ENCODE results near the gene AOC1. TPM values are rescaled to one million over a fixed set of nuclear protein-coding genes. Genes with fewer than 3 reads are reported as not detected.

The AOC1 gene
- total and polyA plus RNA-seq, 7 donors: 1.4 to 155 (median 47.3) TPM; not detected in 3

DNA sequence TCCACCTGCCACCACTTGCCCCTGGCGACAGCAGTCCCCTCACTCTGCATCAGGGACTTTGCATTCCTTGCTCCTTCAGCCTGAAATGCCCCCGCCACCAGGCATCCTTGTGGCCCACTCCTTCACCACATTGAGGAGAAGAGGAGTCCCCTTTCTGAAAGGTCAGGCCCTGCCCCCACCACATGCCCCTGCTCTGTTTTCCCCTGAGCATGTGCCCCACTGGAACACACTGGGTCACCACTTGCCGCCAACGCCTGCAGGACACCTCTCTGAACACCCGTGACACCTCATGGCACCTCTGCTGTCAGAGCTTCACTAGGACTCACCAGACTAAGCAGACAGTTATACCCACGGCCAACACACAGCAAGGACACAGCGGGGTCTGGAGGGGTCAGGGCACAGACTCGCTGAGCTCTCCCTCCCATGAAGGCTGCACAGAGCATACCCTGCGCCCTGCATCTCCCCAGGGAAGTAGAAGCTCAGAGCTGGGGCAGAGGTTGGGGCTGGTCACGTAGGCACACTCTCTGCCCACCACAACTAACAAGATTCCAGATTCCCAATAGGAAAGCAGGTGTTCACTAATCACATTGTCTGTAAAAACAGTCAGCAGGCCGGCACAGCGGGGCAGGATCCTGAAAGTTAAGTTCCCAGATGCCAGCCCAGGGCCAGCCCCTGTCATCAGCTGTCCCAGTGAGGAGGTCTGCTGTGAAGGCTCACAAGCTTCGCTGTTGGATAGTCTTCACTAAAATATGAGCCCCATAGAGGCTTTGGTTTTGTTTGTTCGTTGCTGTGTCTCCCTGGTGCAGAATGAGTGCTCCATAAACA, 5.8 kb upstream of the AOC1 start:
- peak; percentile 37 for DNase-seq
- no peak for TF ChIP-seq CTCF (IDR thresholded peaks at IDR 0.05)
- TF ChIP-seq EP300 (IDR thresholded peaks at IDR 0.05): no peak
- TF ChIP-seq POLR2AphosphoS5 (IDR thresholded peaks at IDR 0.05): no peak
- no peak for TF ChIP-seq POLR2A (IDR thresholded peaks at IDR 0.05)
- intact Hi-C loops (cut with DNase I): no loop called here
- Histone ChIP-seq H3K36me3 (no peaks in the 10 kb centered on the region), H3K4me3 (no peak overlapping the region), H3K27ac (no peak overlapping the region), H3K27me3 (no peaks in the 10 kb centered on the region), H3K9me3 (no peaks in the 10 kb centered on the region), H3K4me1 (peaks cover 0 to 12% (median 0%) of the 10 kb centered on the region in 4 donors)
- 94% methylated on average over 14 of the region's 14 CpGs for WGBS, 2 donors

DNA sequence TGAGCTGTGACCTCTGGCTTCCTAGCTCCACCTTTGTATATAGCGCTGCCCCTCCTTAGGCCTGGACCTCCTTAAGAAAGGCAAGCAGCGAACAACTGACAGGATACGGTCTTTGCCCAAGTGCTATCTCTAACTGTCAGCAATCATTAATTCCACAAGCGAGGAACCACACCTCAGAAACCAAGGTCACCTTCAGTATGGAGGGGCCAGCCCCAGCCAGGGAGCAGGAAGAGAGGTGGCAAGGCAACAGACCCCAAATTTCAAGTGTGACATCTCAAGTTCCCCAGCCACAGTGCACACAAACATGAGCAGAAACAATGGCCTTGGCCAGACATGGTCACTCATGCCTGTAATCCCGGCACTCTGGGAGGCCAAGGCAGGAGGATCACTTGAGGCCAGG, 4.8 kb upstream of the AOC1 start:
- H3K4me1 ChIP-seq: peaks cover 0 to 12% (median 0%) of the 10 kb centered on the region in 4 donors

GRCh38 chr7:150848111-150848510, 4.2 kb upstream of the AOC1 start:
- TF ChIP-seq EP300 (IDR thresholded peaks at IDR 0.05) (no peak), POLR2AphosphoS5 (IDR thresholded peaks at IDR 0.05) (no peak), CTCF (IDR thresholded peaks at IDR 0.05) (no peak), POLR2A (IDR thresholded peaks at IDR 0.05) (no peak)
- Histone ChIP-seq H3K4me1 (peaks cover 0 to 12% (median 0%) of the 10 kb centered on the region in 4 donors), H3K36me3 (no peaks in the 10 kb centered on the region), H3K9me3 (no peaks in the 10 kb centered on the region), H3K27ac (no peak overlapping the region), H3K27me3 (peaks cover 0 to 6% (median 0%) of the 10 kb centered on the region in 3 donors), H3K4me3 (no peak overlapping the region)
- intact Hi-C loops (cut with DNase I): no loop called here
- 93 to 94% methylated on average over 8 of the region's 8 CpGs for WGBS, 2 donors
- DNase-seq: peak; percentile 38

More for the DNA sequence above, 4.8 kb upstream of the AOC1 start:
- no peaks in the 10 kb centered on the region for H3K36me3 ChIP-seq
- no peak overlapping the region for H3K4me3 ChIP-seq
- H3K9me3 ChIP-seq: no peaks in the 10 kb centered on the region
- TF ChIP-seq POLR2A (IDR thresholded peaks at IDR 0.05): no peak
- TF ChIP-seq EP300 (IDR thresholded peaks at IDR 0.05): no peak
- TF ChIP-seq CTCF (IDR thresholded peaks at IDR 0.05): no peak
- no peak for TF ChIP-seq POLR2AphosphoS5 (IDR thresholded peaks at IDR 0.05)
- 81 to 90% methylated on average over 5 of the region's 5 CpGs for WGBS, 2 donors
- peak; percentile 25 for DNase-seq
- no peak overlapping the region for H3K27ac ChIP-seq
- intact Hi-C loops (cut with DNase I): no loop called here
- peaks cover 0 to 4% (median 0%) of the 10 kb centered on the region in 3 donors for H3K27me3 ChIP-seq

DNA sequence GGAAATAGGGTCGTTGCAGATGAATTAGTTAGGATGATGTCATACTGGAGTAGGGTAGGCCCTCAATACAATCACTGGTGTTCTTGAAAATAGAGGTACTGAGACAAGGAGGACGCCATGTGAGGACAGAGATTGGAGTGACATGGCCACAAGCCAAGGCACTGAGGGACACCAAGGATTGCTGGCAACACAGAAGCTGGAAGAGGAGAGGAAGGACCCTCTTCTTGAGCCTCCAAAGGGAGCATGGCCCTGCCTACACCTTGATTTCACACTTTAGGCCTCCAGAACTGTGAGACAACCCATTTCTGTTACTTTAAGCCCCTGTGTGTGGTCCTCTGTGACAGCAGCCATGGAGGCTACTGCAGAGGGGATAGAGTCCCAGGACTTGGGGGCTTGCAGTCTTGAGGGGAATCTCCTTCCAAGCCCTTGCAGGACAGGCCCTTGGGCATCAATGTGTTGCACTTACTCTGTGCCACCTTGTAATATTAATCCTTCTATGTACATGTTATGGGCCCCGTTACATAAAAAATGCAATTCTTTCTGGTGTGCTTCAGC, 3.7 kb upstream of the AOC1 start:
- Histone ChIP-seq H3K4me3 (no peak overlapping the region), H3K9me3 (no peaks in the 10 kb centered on the region), H3K4me1 (peaks cover 0 to 12% (median 0%) of the 10 kb centered on the region in 4 donors), H3K27ac (no peak overlapping the region), H3K36me3 (no peaks in the 10 kb centered on the region), H3K27me3 (peaks cover 0 to 6% (median 0%) of the 10 kb centered on the region in 3 donors)
- 89 to 93% methylated on average over 3 of the region's 3 CpGs for WGBS, 2 donors
- DNase-seq: peak; percentile 26
- TF ChIP-seq POLR2A (IDR thresholded peaks at IDR 0.05) (no peak), EP300 (IDR thresholded peaks at IDR 0.05) (no peak), CTCF (IDR thresholded peaks at IDR 0.05) (no peak), POLR2AphosphoS5 (IDR thresholded peaks at IDR 0.05) (no peak)
- intact Hi-C loops (cut with DNase I): no loop called here
